ENCODE measurements around the gene RBM23.

GRCh38 chr14:22866874-22867273 is 52.1 kb downstream of the RBM23 start:
- TF ChIP-seq POLR2A (IDR thresholded peaks at IDR 0.05; ENCODE audit: low read length) = no peak
- TF ChIP-seq RAD21 (conservative IDR thresholded peaks at IDR 0.05 in 1 of 2, IDR thresholded peaks at IDR 0.05 in 1 of 2) = no peak
- TF ChIP-seq CTCF (IDR thresholded peaks at IDR 0.05) = no peak
- TF ChIP-seq MAZ (IDR thresholded peaks at IDR 0.05; ENCODE audit: borderline replicate concordance, low read depth, low read length) = no peak
- no peak for TF ChIP-seq JUN (IDR thresholded peaks at IDR 0.05)
- no peak for TF ChIP-seq TP53 (CRISPR knock-in tag; IDR thresholded peaks at IDR 0.05)
- no peak for TF ChIP-seq HOXA7 (CRISPR knock-in tag; IDR thresholded peaks at IDR 0.05)
- TF ChIP-seq CHD4 (IDR thresholded peaks at IDR 0.05; ENCODE audit: borderline replicate concordance) = no peak
- TF ChIP-seq CHD2 (IDR thresholded peaks at IDR 0.05; ENCODE audit: low read length, partially characterized antibody) = no peak
- no peak for TF ChIP-seq E2F6 (IDR thresholded peaks at IDR 0.05; ENCODE audit: borderline replicate concordance, low read depth)
